ENCODE results near the gene KLHL24. TPM values are rescaled to one million over a fixed set of nuclear protein-coding genes. Genes with fewer than 3 reads are reported as not detected.
"Not testable (repeated sequence)": the region's sequence is repeated elsewhere in the genome, so short reads cannot be mapped to it uniquely, and the experiment has no call there.

Gene KLHL24
- total RNA-seq, 1 donor from 2014 or later = 33.9 TPM

GRCh38 chr3:183613366-183614285 lies 21.8 kb upstream of the KLHL24 start:
- no peaks in the 10 kb centered on the region for H3K9me3 Mint-ChIP-seq
- H3K27ac Mint-ChIP-seq = no peak overlapping the region
- TF ChIP-seq CTCF (IDR thresholded peaks at IDR 0.05) = no peak
- ChIA-PET CTCF (no interaction called here), POLR2A (no interaction called here)
- DNase-seq = no peak
- peaks cover 2% of the 10 kb centered on the region for H3K27me3 Mint-ChIP-seq
- intact Hi-C loops (cut with micrococcal nuclease) = no loop called here
- H3K4me1 Mint-ChIP-seq = no peaks in the 10 kb centered on the region
- no peak overlapping the region for H3K4me3 Mint-ChIP-seq
- ATAC-seq (ENCODE audit: low read depth) = no peak
- H3K36me3 Mint-ChIP-seq (ENCODE audit: low read depth) = no peaks in the 10 kb centered on the region

- no peak overlapping the region for H3K4me3 Mint-ChIP-seq
- no peaks in the 10 kb centered on the region for H3K4me1 Mint-ChIP-seq
- peaks cover 2% of the 10 kb centered on the region for H3K27me3 Mint-ChIP-seq
- no peak for DNase-seq
- no peak for TF ChIP-seq CTCF (IDR thresholded peaks at IDR 0.05)
- ATAC-seq (ENCODE audit: low read depth) = no peak
- H3K36me3 Mint-ChIP-seq (ENCODE audit: low read depth) = no peaks in the 10 kb centered on the region
- no peak overlapping the region for H3K27ac Mint-ChIP-seq
- ChIA-PET POLR2A (no interaction called here), CTCF (no interaction called here)
- H3K9me3 Mint-ChIP-seq = peaks cover 6% of the 10 kb centered on the region
- intact Hi-C loops (cut with micrococcal nuclease) = no loop called here
Observed at GRCh38 chr3:183618542-183618941, 16.9 kb upstream of the KLHL24 start.

- POLR2A ChIA-PET = no interaction called here
Observed at GRCh38 chr3:183619010-183619409, 16.4 kb upstream of the KLHL24 start.

GRCh38 chr3:183619624-183620251 lies 15.7 kb upstream of the KLHL24 start:
- Mint-ChIP-seq H3K36me3 (ENCODE audit: low read depth) (no peaks in the 10 kb centered on the region), H3K27ac (no peak overlapping the region), H3K27me3 (peaks cover 2% of the 10 kb centered on the region), H3K9me3 (peaks cover 6% of the 10 kb centered on the region), H3K4me1 (no peaks in the 10 kb centered on the region), H3K4me3 (no peak overlapping the region)
- POLR2A ChIA-PET = no interaction called here
- TF ChIP-seq CTCF (IDR thresholded peaks at IDR 0.05) = no peak
- intact Hi-C loops (cut with micrococcal nuclease) = no loop called here
- ATAC-seq (ENCODE audit: low read depth) (no peak), DNase-seq (no peak)
- CTCF ChIA-PET = no interaction called here

More at GRCh38 chr3:183619010-183619409, 16.4 kb upstream of the KLHL24 start:
- no peaks in the 10 kb centered on the region for H3K4me1 Mint-ChIP-seq
- H3K36me3 Mint-ChIP-seq (ENCODE audit: low read depth) = no peaks in the 10 kb centered on the region
- peaks cover 2% of the 10 kb centered on the region for H3K27me3 Mint-ChIP-seq
- CTCF ChIA-PET = no interaction called here
- ATAC-seq (ENCODE audit: low read depth) (no peak), DNase-seq (no peak)
- no peak overlapping the region for H3K27ac Mint-ChIP-seq
- no peak for TF ChIP-seq CTCF (IDR thresholded peaks at IDR 0.05)
- peaks cover 6% of the 10 kb centered on the region for H3K9me3 Mint-ChIP-seq
- intact Hi-C loops (cut with micrococcal nuclease) = no loop called here
- H3K4me3 Mint-ChIP-seq = no peak overlapping the region

- Mint-ChIP-seq H3K27ac (no peak overlapping the region), H3K9me3 (peaks cover 6% of the 10 kb centered on the region), H3K4me1 (no peaks in the 10 kb centered on the region), H3K27me3 (peaks cover 2% of the 10 kb centered on the region), H3K36me3 (ENCODE audit: low read depth) (no peaks in the 10 kb centered on the region), H3K4me3 (no peak overlapping the region)
- ChIA-PET POLR2A (no interaction called here), CTCF (no interaction called here)
- intact Hi-C loops (cut with micrococcal nuclease) = no loop called here
- DNase-seq (no peak), ATAC-seq (ENCODE audit: low read depth) (no peak)
- TF ChIP-seq CTCF (IDR thresholded peaks at IDR 0.05) = no peak
Observed at GRCh38 chr3:183620252-183620628, 15.2 kb upstream of the KLHL24 start.

GRCh38 chr3:183622473-183622872 lies 12.9 kb upstream of the KLHL24 start:
- POLR2A ChIA-PET = interaction anchor here (1.0 kb wide), 1 partner anchor 13 kb away, joined by 3 read pairs; the partner anchor contains the start of gene KLHL24
- H3K4me3 Mint-ChIP-seq; DNase-seq; ATAC-seq (ENCODE audit: low read depth); CTCF ChIA-PET; H3K36me3 Mint-ChIP-seq (ENCODE audit: low read depth); intact Hi-C loops (cut with micrococcal nuclease); H3K4me1 Mint-ChIP-seq; H3K9me3 Mint-ChIP-seq; H3K27ac Mint-ChIP-seq; H3K27me3 Mint-ChIP-seq: not testable (repeated sequence)

Measured in activated B cell treated with CpG ODN at 0.5 μM for 24 hours (primary cell).